H9 (cell line): ENCODE measurements around the gene FAM81B. TPM values are rescaled to one million over a fixed set of nuclear protein-coding genes. Genes with fewer than 3 reads are reported as not detected.

Source experiments
- DNase-seq: peaks from one replicate; pipeline ENCODE4 v3.0.0-alpha.2; 2017
- H2AFZ ChIP-seq: one replicate; pipeline ENCODE4 v1.6.1; 2013; ENCODE audit warnings: mild to moderate bottlenecking, low read length, control low read depth, moderate library complexity
- H2AK5ac ChIP-seq: 2 replicates; pipeline ENCODE4 v1.6.1; 2013; ENCODE audit warnings: low read length, control low read depth, mixed read lengths; ENCODE audit not compliant: insufficient read length
- H2BK120ac ChIP-seq: one replicate; pipeline ENCODE4 v1.6.1; 2013; ENCODE audit warnings: low read depth, mild to moderate bottlenecking, low read length, control low read depth, inconsistent platforms; ENCODE audit not compliant: poor library complexity, severe bottlenecking
- H2BK12ac ChIP-seq: 2 replicates; pipeline ENCODE4 v1.6.1; 2013; ENCODE audit warnings: low read length, control low read depth, mixed read lengths, low read depth; ENCODE audit not compliant: insufficient read length
- H2BK15ac ChIP-seq: 2 replicates; pipeline ENCODE4 v1.6.1; 2013; ENCODE audit warnings: low read depth, low read length, control low read depth
- H2BK20ac ChIP-seq: one replicate; pipeline ENCODE4 v1.6.1; 2013; ENCODE audit warnings: low read depth, mild to moderate bottlenecking, low read length, control low read depth, inconsistent platforms; ENCODE audit not compliant: poor library complexity, severe bottlenecking
- H2BK5ac ChIP-seq: 2 replicates; pipeline ENCODE4 v1.6.1; 2013; ENCODE audit warnings: low read length, control low read depth, mixed read lengths; ENCODE audit not compliant: insufficient read length
- H3K14ac ChIP-seq: 2 replicates; pipeline ENCODE4 v1.6.1; 2013; ENCODE audit warnings: low read length, control low read depth; ENCODE audit not compliant: insufficient read depth
- H3K18ac ChIP-seq: 2 replicates; pipeline ENCODE4 v1.6.1; 2013; ENCODE audit warnings: low read depth, mild to moderate bottlenecking, mixed read lengths, low read length, control low read depth; ENCODE audit not compliant: insufficient read length
- H3K23ac ChIP-seq: 2 replicates; pipeline ENCODE4 v1.6.1; 2013; ENCODE audit warnings: low read length, control low read depth, mixed read lengths, low read depth; ENCODE audit not compliant: insufficient read length
- H3K23me2 ChIP-seq: 2 replicates; pipeline ENCODE4 v1.6.1; 2013; ENCODE audit warnings: low read depth, mild to moderate bottlenecking, mixed read lengths, low read length, control low read depth; ENCODE audit not compliant: insufficient read length, poor library complexity, severe bottlenecking
- H3K27ac ChIP-seq: 2 replicates; pipeline ENCODE4 v1.5.1; 2013; ENCODE audit warnings: low read length, control low read depth, mixed read lengths, low read depth; ENCODE audit not compliant: insufficient read length
- H3K27me3 ChIP-seq: 2 replicates; pipeline ENCODE4 v1.6.1; 2013; ENCODE audit warnings: low read length, control low read depth, inconsistent platforms; ENCODE audit not compliant: insufficient read depth
- H3K4ac ChIP-seq: 2 replicates; pipeline ENCODE4 v1.6.1; 2013; ENCODE audit warnings: low read depth, mild to moderate bottlenecking, control low read depth, inconsistent platforms, low read length, moderate library complexity
- H3K4me1 ChIP-seq: 2 replicates; pipeline ENCODE4 v1.6.1; 2013; ENCODE audit warnings: low read length, control low read depth, inconsistent platforms; ENCODE audit not compliant: insufficient read depth
- H3K4me2 ChIP-seq: 2 replicates; pipeline ENCODE4 v1.6.1; 2013; ENCODE audit warnings: low read length, control low read depth, mixed read lengths; ENCODE audit not compliant: insufficient read length, insufficient read depth
- H3K56ac ChIP-seq: 2 replicates; pipeline ENCODE4 v1.6.1; 2013; ENCODE audit warnings: low read depth, mild to moderate bottlenecking, mixed read lengths, low read length, control low read depth; ENCODE audit not compliant: insufficient read length
- H3K79me1 ChIP-seq: 2 replicates; pipeline ENCODE4 v1.6.1; 2013; ENCODE audit warnings: low read depth, mild to moderate bottlenecking, moderate library complexity, low read length, control low read depth, inconsistent platforms; ENCODE audit not compliant: insufficient read depth, poor library complexity, severe bottlenecking
- H3K79me2 ChIP-seq: 2 replicates; pipeline ENCODE4 v1.6.1; 2013; ENCODE audit warnings: low read length, control low read depth, inconsistent platforms; ENCODE audit not compliant: insufficient read depth
- H3K9ac ChIP-seq: 2 replicates; pipeline ENCODE4 v1.6.1; 2013; ENCODE audit warnings: low read length, control low read depth, mixed read lengths; ENCODE audit not compliant: insufficient read length; ENCODE audit errors: extremely low read depth
- H3K9me3 ChIP-seq: one replicate; pipeline ENCODE4 v1.6.1; 2013; ENCODE audit warnings: low read depth, low read length, inconsistent platforms; ENCODE audit not compliant: control insufficient read depth
- H3T11ph ChIP-seq: one replicate; pipeline ENCODE4 v1.6.1; 2013; ENCODE audit warnings: mild to moderate bottlenecking, low read length, control low read depth, inconsistent platforms
- H4K20me1 ChIP-seq: one replicate; pipeline ENCODE4 v1.6.1; 2013; ENCODE audit not compliant: control insufficient read depth, insufficient read length, insufficient read depth
- H4K5ac ChIP-seq: 2 replicates; pipeline ENCODE4 v1.6.1; 2013; ENCODE audit warnings: low read depth, mild to moderate bottlenecking, mixed read lengths, low read length, control low read depth; ENCODE audit not compliant: insufficient read length
- H4K8ac ChIP-seq: replicated peaks from 2 replicates; pipeline ENCODE4 v1.6.1; 2013; ENCODE audit warnings: low read length, control low read depth, mixed read lengths, low read depth; ENCODE audit not compliant: insufficient read length
- H4K91ac ChIP-seq: 2 replicates; pipeline ENCODE4 v1.6.1; 2013; ENCODE audit warnings: low read depth, mild to moderate bottlenecking, moderate library complexity, mixed read lengths, low read length, control low read depth; ENCODE audit not compliant: insufficient read length
- H3K27ac Mint-ChIP-seq, 3 experiments: 2 replicates in 2 of 3; 3 replicates in 1 of 3; pipeline ENCODE4 v1.8.0; 2020 to 2021; ENCODE audit warnings: mixed read lengths in 3 of 3, mild to moderate bottlenecking in 1 of 3, moderate library complexity in 1 of 3
- H3K27me3 Mint-ChIP-seq: 2 replicates; pipeline ENCODE4 v1.8.0; 2021; ENCODE audit warnings: low read depth, mild to moderate bottlenecking, moderate library complexity, mixed read lengths
- H3K36me3 Mint-ChIP-seq, 3 experiments: 2 replicates in 2 of 3; 3 replicates in 1 of 3; pipeline ENCODE4 v1.8.0; 2020 to 2021; ENCODE audit warnings: low read depth in 3 of 3, mixed read lengths in 3 of 3; ENCODE audit not compliant: insufficient read depth in 1 of 3
- H3K4me1 Mint-ChIP-seq, 2 experiments: 2 replicates each; pipeline ENCODE4 v1.8.0; 2020; ENCODE audit warnings: mixed read lengths in 2 of 2
- H3K4me3 Mint-ChIP-seq, 2 experiments: 2 replicates in 1 of 2; 3 replicates in 1 of 2; pipeline ENCODE4 v1.8.0; 2020 to 2021; ENCODE audit warnings: mild to moderate bottlenecking in 2 of 2, mixed read lengths in 2 of 2, moderate library complexity in 1 of 2
- H3K9me3 Mint-ChIP-seq, 2 experiments: 2 replicates in 1 of 2; 3 replicates in 1 of 2; pipeline ENCODE4 v1.8.0; 2020; ENCODE audit warnings: mild to moderate bottlenecking in 2 of 2, mixed read lengths in 2 of 2, moderate library complexity in 1 of 2
- CTCF ChIP-seq: fragments of 200-600 bp; sonication (generic); conservative IDR thresholded peaks from 3 replicates; pipeline ENCODE4 v1.8.0; 2021; ENCODE audit warnings: antibody characterized with exemption, mild to moderate bottlenecking
- WGBS: extraction: QIAGEN DNeasy Blood & Tissue Kit; methylation state at CpG from one replicate; pipeline ENCODE4 v1.1.7; 2013; ENCODE audit warnings: missing lambda C conversion rate, low lambda C conversion rate, mixed read lengths; ENCODE audit not compliant: insufficient read length; ENCODE audit errors: extremely low coverage; 5-methylcytosine and 5-hydroxymethylcytosine counted together
- total RNA-seq: library from RNA; stranded (reverse); gene quantifications from 2 replicates; pipeline ENCODE4 v1.2.1, GENCODE V29; 2021

The FAM81B gene
- total RNA-seq, 1 experiment from 2014 or later: not detected

- no peak overlapping the region for H2AK5ac ChIP-seq
- H3K56ac ChIP-seq: no peak overlapping the region
- H4K20me1 ChIP-seq: no peaks in the 10 kb centered on the region
- no peak overlapping the region for H2BK120ac ChIP-seq
- no peak overlapping the region for H3K14ac ChIP-seq
- H3K4me2 ChIP-seq: no peak overlapping the region
- H3K27ac ChIP-seq: no peak overlapping the region
- H2BK12ac ChIP-seq: no peak overlapping the region
- Mint-ChIP-seq H3K27ac (no peak overlapping the region), H3K36me3 (peaks cover 0 to 4% (median 0%) of the 10 kb centered on the region in 3 experiments; a peak in 1 of 7 replicates), H3K9me3 (no peaks in the 10 kb centered on the region), H3K4me3 (no peak overlapping the region), H3K27me3 (no peaks in the 10 kb centered on the region), H3K4me1 (peaks cover 20 to 34% of the 10 kb centered on the region in 2 experiments)
- no peaks in the 10 kb centered on the region for H3K9me3 ChIP-seq
- no peak overlapping the region for H3K23ac ChIP-seq
- H3K9ac ChIP-seq: no peak overlapping the region
- H3K79me2 ChIP-seq: no peaks in the 10 kb centered on the region
- no peak overlapping the region for H2AFZ ChIP-seq
- no peak overlapping the region for H2BK20ac ChIP-seq
- no peak overlapping the region for H2BK15ac ChIP-seq
- no CpG with 5 or more reads among the region's 1 CpG for WGBS
- no peak overlapping the region for H4K91ac ChIP-seq
- no peak overlapping the region for H4K8ac ChIP-seq
- H3T11ph ChIP-seq: no peak overlapping the region
- no peaks in the 10 kb centered on the region for H3K27me3 ChIP-seq
- H3K18ac ChIP-seq: no peak overlapping the region
- no peak overlapping the region for H3K4ac ChIP-seq
- TF ChIP-seq CTCF: no peak
- H3K23me2 ChIP-seq: peaks cover under 1% of the 10 kb centered on the region
- no peaks in the 10 kb centered on the region for H3K79me1 ChIP-seq
- H3K4me1 ChIP-seq: no peaks in the 10 kb centered on the region; the same call in 1 of the 2 replicates
- no peak for DNase-seq
- H2BK5ac ChIP-seq: no peak overlapping the region
- H4K5ac ChIP-seq: no peak overlapping the region
Observed at GRCh38 chr5:95446560-95447221, 55.5 kb downstream of the FAM81B start.
